HepG2 (cell line): ENCODE results near the gene PPCDC. TPM values are rescaled to one million over a fixed set of nuclear protein-coding genes. Genes with fewer than 3 reads are reported as not detected.

ENCODE experiments used
- ATAC-seq: fragments of 200-7000 bp; cut with Tn5 transposase; 3 replicates; pipeline ENCODE4 v1.9.1; 2020; ENCODE audit warnings: mild to moderate bottlenecking, moderate library complexity
- BruUV-seq: library from RNA; stranded (reverse); fragments of 400-500 nt; replicated peaks from 2 replicates; lab custom pipeline; 2021; lab: Mats Ljungman, UMichigan
- CTCF ChIA-PET: fragments of 300-600 bp; formaldehyde crosslinking; extraction: SDS; loops from one replicate; lab custom pipeline; 2021; ENCODE audit warnings: low total read pairs, inconsistent platforms, low intra/inter-chr PET ratio; lab: Yijun Ruan, JAX
- POLR2A ChIA-PET: fragments of 350-600 bp; sonication (Branson Sonifier 250); formaldehyde crosslinking; loops from one replicate; lab custom pipeline; 2020; ENCODE audit warnings: antibody characterized with exemption, inconsistent platforms; lab: Yijun Ruan, JAX
- DNase-seq: peaks from one replicate; pipeline ENCODE4 v3.0.0-alpha.2; 2015; ENCODE audit warnings: low spot score
- FAIRE-seq: peaks from 3 replicates; lab custom pipeline; 2011; peaks lifted over from hg19 to GRCh38; lab: Jason Lieb, UNC
- H2AFZ ChIP-seq: one replicate; pipeline ENCODE4 v1.6.1; 2011; ENCODE audit warnings: low read length, inconsistent platforms
- H3K27ac ChIP-seq: fragments of 300-600 bp; 3 replicates; pipeline ENCODE4 v1.8.0; 2011; ENCODE audit warnings: mixed run types, mild to moderate bottlenecking, mixed read lengths, low read length, inconsistent platforms; ENCODE audit not compliant: insufficient read depth; ENCODE audit errors: extremely low read length
- H3K27me3 ChIP-seq, 2 experiments: fragments of 200-600 bp in 1 of 2; 2 replicates in 1 of 2; 3 replicates in 1 of 2; pipeline versions ENCODE4 v1.6.0 to v1.8.0; 2011; ENCODE audit warnings: low read length in 2 of 2, mild to moderate bottlenecking in 2 of 2, moderate library complexity in 2 of 2, inconsistent platforms in 1 of 2; ENCODE audit not compliant: insufficient read depth in 2 of 2, control insufficient read depth in 1 of 2
- H3K36me3 ChIP-seq, 2 experiments: fragments of 200-600 bp in 1 of 2; replicated peaks in 1 of 2; 2 replicates in 1 of 2; 3 replicates in 1 of 2; pipeline versions ENCODE4 v1.5.1 to v1.8.0; 2011; ENCODE audit warnings: low read length in 2 of 2, inconsistent platforms in 1 of 2; ENCODE audit not compliant: insufficient read depth in 2 of 2, control insufficient read depth in 1 of 2
- H3K4me1 ChIP-seq: 2 replicates; pipeline ENCODE4 v1.5.1; 2012; ENCODE audit warnings: low read length, inconsistent platforms; ENCODE audit not compliant: insufficient read depth
- H3K4me2 ChIP-seq: 2 replicates; pipeline ENCODE4 v1.6.0; 2011; ENCODE audit warnings: low read depth, low read length, inconsistent platforms
- H3K4me3 ChIP-seq, 3 experiments: fragments of 200-600 bp in 1 of 3; sonication (generic), shearing (Covaris generic) in 1 of 3; replicated peaks in 1 of 3; 2 replicates each; pipeline ENCODE4 v1.5.1; 2011 to 2016; ENCODE audit warnings: low read length in 3 of 3, inconsistent platforms in 2 of 3, low read depth in 2 of 3, mild to moderate bottlenecking in 2 of 3, control low read depth in 1 of 3, mixed read lengths in 1 of 3; ENCODE audit not compliant: insufficient read depth in 1 of 3
- H3K79me2 ChIP-seq: one replicate; pipeline ENCODE4 v1.6.1; 2011; ENCODE audit warnings: low read length, inconsistent platforms; ENCODE audit not compliant: insufficient read depth
- H3K9ac ChIP-seq: 2 replicates; pipeline ENCODE4 v1.6.0; 2011; ENCODE audit warnings: mild to moderate bottlenecking, low read depth, low read length, inconsistent platforms; ENCODE audit not compliant: insufficient read depth
- H3K9me3 ChIP-seq: 2 replicates; pipeline ENCODE4 v1.5.1; 2012; ENCODE audit warnings: mild to moderate bottlenecking, low read length
- H4K20me1 ChIP-seq: 2 replicates; pipeline ENCODE4 v1.6.0; 2011; ENCODE audit warnings: inconsistent platforms, mild to moderate bottlenecking, low read length, moderate library complexity; ENCODE audit not compliant: insufficient read depth
- NFIC ChIP-seq: IDR thresholded peaks from 2 replicates; pipeline ENCODE4 v1.6.1; 2012; ENCODE audit warnings: mild to moderate bottlenecking, low read length, inconsistent platforms
- NFRKB ChIP-seq: fragments of 450-650 bp; IDR thresholded peaks from 2 replicates; pipeline ENCODE4 v1.6.1; 2017
- RBFOX2 ChIP-seq: fragments of 200-400 bp; formaldehyde crosslinking; IDR thresholded peaks from 2 replicates; pipeline ENCODE4 v1.6.1; 2017; ENCODE audit warnings: low read depth, mild to moderate bottlenecking, low read length
- SSRP1 ChIP-seq: IDR thresholded peaks from 2 replicates; pipeline ENCODE4 v1.6.1; 2016; ENCODE audit warnings: control low read depth
- ZFP62 ChIP-seq: sonication (generic); formaldehyde crosslinking; IDR thresholded peaks from 2 replicates; pipeline ENCODE4 v1.4.0; 2020; ENCODE audit warnings: missing genetic modification reagents
- WGBS: methylation state at CpG from one replicate; pipeline ENCODE4 v1.1.6; 2017; ENCODE audit warnings: low lambda C conversion rate; 5-methylcytosine and 5-hydroxymethylcytosine counted together
- in situ Hi-C: cut with HindIII; loops from 2 replicates; pipeline ENCODE4 v1.10.0; 2017; ENCODE audit warnings: low pct_unique_long_range_greater_than_20kb; ENCODE audit not compliant: extremely low pct_ligation_motif_present
- intact Hi-C: fragments of 100-400 bp; cut with micrococcal nuclease; formaldehyde crosslinking; loops from one replicate; pipeline ENCODE4 v1.10.0; 2022; ENCODE audit not compliant: unreplicated experiment
- polyA plus RNA-seq, 8 experiments: library from polyadenylated mRNA; depleted of rRNA in 3 of 8; stranded (reverse) in 7 of 8; unstranded in 1 of 8; fragments of >200 nt; fragmentation: Illumina TruSeq in 4 of 8; extraction: Trizol in 4 of 8; gene quantifications; 2 replicates each; pipeline versions ENCODE4 v1.2.1 to v1.2.3, GENCODE V29; 2011 to 2016; ENCODE audit warnings: low read depth in 4 of 8, missing spikeins in 1 of 8, mixed read lengths in 1 of 8; ENCODE audit not compliant: insufficient read depth in 1 of 8
- total RNA-seq, 5 experiments: library from RNA; depleted of rRNA; stranded (reverse); fragments of >200 nt; fragmentation: Illumina TruSeq; extraction: Trizol; gene quantifications; 2 replicates each; pipeline ENCODE4 v1.2.3, GENCODE V29; 2016; ENCODE audit warnings: low read depth in 1 of 5
- TF ChIP-seq, protein P1 (sequence below): IDR thresholded peaks from 2 replicates; pipeline ENCODE4 v1.6.1; 2012; ENCODE audit warnings: low read length, improper control_type of control experiment
- TF ChIP-seq, protein P2 (sequence below): sonication (generic); formaldehyde crosslinking; IDR thresholded peaks from 2 replicates; pipeline ENCODE4 v1.4.0; 2020; ENCODE audit warnings: missing genetic modification reagents, borderline replicate concordance
- TF ChIP-seq, protein P3 (sequence below): sonication (generic); formaldehyde crosslinking; IDR thresholded peaks from 2 replicates; pipeline ENCODE4 v1.9.0; 2021; ENCODE audit warnings: missing genetic modification reagents, mild to moderate bottlenecking, borderline replicate concordance
- TF ChIP-seq, protein P4 (sequence below): sonication (generic); formaldehyde crosslinking; IDR thresholded peaks from 2 replicates; pipeline ENCODE4 v1.4.0; 2020; ENCODE audit warnings: missing genetic modification reagents

The PPCDC gene
- total and polyA plus RNA-seq, 2 of the 13 experiments (the other 11 are each of a cell fraction or from before 2014, with no cell fraction given) = 12.3 to 12.8 TPM

DNA sequence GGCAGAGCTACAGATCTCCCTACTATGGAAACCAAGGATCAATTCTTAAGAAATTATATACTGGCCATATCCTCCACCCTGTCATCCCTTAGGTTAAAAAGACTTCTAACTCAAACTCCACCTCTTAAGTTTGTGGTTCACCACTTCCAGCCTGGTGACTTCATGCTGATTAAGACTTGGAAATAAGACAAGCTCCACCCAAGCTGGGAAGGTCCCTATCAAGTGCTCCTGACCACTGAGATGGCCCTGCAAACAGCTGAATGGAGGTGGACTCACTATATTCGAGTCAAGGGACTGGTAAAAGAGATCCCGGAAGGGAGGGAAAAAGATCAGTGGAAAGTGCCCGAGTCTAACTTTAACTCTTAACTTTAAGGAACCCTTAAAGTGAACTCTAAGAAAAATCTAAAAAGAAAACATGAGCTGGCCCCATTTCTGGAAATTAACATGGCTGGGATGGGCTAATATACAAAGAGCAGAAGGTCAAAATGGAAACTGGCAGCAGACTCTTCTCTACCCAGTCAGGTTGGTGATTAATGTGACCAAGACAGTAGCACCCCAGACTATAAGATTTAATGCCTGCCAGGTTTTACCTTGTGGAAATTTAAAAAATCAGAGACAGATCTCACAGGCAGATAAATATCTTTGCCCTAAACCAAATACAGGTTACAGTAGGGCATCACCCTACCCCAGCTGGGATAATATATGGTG lies 43.9 kb downstream of the PPCDC start:
- 95% methylated on average over 3 of the region's 3 CpGs for WGBS
- ATAC-seq (no peak), FAIRE-seq (no peak), DNase-seq (no peak)
- BruUV-seq = no TSS peak
- no peak overlapping the region for H3K9ac ChIP-seq
- CTCF ChIA-PET = no interaction called here
- H3K79me2 ChIP-seq = no peaks in the 10 kb centered on the region
- intact Hi-C loops = no loop called here
- no peaks in the 10 kb centered on the region for H3K9me3 ChIP-seq
- no peak overlapping the region for H3K4me2 ChIP-seq
- H3K4me1 ChIP-seq = peaks cover 84% of the 10 kb centered on the region
- H3K27ac ChIP-seq = no peak overlapping the region
- in situ Hi-C loops = no loop called here
- POLR2A ChIA-PET = interaction anchor here (1.3 to 1.4 kb wide), 2 partner anchors 44 to 115 kb away, joined by 3 to 6 read pairs; partner anchors contain the start of gene PPCDC
- no peak overlapping the region for H2AFZ ChIP-seq
- no peaks in the 10 kb centered on the region for H4K20me1 ChIP-seq
- no peak overlapping the region for H3K4me3 ChIP-seq
- no peaks in the 10 kb centered on the region for H3K27me3 ChIP-seq
- no peaks in the 10 kb centered on the region for H3K36me3 ChIP-seq
- TF ChIP-seq, protein P1, sequence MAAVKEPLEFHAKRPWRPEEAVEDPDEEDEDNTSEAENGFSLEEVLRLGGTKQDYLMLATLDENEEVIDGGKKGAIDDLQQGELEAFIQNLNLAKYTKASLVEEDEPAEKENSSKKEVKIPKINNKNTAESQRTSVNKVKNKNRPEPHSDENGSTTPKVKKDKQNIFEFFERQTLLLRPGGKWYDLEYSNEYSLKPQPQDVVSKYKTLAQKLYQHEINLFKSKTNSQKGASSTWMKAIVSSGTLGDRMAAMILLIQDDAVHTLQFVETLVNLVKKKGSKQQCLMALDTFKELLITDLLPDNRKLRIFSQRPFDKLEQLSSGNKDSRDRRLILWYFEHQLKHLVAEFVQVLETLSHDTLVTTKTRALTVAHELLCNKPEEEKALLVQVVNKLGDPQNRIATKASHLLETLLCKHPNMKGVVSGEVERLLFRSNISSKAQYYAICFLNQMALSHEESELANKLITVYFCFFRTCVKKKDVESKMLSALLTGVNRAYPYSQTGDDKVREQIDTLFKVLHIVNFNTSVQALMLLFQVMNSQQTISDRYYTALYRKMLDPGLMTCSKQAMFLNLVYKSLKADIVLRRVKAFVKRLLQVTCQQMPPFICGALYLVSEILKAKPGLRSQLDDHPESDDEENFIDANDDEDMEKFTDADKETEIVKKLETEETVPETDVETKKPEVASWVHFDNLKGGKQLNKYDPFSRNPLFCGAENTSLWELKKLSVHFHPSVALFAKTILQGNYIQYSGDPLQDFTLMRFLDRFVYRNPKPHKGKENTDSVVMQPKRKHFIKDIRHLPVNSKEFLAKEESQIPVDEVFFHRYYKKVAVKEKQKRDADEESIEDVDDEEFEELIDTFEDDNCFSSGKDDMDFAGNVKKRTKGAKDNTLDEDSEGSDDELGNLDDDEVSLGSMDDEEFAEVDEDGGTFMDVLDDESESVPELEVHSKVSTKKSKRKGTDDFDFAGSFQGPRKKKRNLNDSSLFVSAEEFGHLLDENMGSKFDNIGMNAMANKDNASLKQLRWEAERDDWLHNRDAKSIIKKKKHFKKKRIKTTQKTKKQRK = no peak
- no peak for TF ChIP-seq RBFOX2
- no peak for TF ChIP-seq NFIC
- TF ChIP-seq, protein P2, sequence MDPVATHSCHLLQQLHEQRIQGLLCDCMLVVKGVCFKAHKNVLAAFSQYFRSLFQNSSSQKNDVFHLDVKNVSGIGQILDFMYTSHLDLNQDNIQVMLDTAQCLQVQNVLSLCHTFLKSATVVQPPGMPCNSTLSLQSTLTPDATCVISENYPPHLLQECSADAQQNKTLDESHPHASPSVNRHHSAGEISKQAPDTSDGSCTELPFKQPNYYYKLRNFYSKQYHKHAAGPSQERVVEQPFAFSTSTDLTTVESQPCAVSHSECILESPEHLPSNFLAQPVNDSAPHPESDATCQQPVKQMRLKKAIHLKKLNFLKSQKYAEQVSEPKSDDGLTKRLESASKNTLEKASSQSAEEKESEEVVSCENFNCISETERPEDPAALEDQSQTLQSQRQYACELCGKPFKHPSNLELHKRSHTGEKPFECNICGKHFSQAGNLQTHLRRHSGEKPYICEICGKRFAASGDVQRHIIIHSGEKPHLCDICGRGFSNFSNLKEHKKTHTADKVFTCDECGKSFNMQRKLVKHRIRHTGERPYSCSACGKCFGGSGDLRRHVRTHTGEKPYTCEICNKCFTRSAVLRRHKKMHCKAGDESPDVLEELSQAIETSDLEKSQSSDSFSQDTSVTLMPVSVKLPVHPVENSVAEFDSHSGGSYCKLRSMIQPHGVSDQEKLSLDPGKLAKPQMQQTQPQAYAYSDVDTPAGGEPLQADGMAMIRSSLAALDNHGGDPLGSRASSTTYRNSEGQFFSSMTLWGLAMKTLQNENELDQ (CRISPR knock-in tag) = no peak
- TF ChIP-seq NFRKB = no peak
- no peak for TF ChIP-seq SSRP1 (CRISPR knock-in tag)
- TF ChIP-seq ZFP62 (CRISPR knock-in tag) = no peak
- TF ChIP-seq, protein P3, sequence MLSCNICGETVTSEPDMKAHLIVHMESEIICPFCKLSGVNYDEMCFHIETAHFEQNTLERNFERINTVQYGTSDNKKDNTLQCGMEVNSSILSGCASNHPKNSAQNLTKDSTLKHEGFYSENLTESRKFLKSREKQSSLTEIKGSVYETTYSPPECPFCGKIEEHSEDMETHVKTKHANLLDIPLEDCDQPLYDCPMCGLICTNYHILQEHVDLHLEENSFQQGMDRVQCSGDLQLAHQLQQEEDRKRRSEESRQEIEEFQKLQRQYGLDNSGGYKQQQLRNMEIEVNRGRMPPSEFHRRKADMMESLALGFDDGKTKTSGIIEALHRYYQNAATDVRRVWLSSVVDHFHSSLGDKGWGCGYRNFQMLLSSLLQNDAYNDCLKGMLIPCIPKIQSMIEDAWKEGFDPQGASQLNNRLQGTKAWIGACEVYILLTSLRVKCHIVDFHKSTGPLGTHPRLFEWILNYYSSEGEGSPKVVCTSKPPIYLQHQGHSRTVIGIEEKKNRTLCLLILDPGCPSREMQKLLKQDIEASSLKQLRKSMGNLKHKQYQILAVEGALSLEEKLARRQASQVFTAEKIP (CRISPR knock-in tag) = no peak
- TF ChIP-seq, protein P4, sequence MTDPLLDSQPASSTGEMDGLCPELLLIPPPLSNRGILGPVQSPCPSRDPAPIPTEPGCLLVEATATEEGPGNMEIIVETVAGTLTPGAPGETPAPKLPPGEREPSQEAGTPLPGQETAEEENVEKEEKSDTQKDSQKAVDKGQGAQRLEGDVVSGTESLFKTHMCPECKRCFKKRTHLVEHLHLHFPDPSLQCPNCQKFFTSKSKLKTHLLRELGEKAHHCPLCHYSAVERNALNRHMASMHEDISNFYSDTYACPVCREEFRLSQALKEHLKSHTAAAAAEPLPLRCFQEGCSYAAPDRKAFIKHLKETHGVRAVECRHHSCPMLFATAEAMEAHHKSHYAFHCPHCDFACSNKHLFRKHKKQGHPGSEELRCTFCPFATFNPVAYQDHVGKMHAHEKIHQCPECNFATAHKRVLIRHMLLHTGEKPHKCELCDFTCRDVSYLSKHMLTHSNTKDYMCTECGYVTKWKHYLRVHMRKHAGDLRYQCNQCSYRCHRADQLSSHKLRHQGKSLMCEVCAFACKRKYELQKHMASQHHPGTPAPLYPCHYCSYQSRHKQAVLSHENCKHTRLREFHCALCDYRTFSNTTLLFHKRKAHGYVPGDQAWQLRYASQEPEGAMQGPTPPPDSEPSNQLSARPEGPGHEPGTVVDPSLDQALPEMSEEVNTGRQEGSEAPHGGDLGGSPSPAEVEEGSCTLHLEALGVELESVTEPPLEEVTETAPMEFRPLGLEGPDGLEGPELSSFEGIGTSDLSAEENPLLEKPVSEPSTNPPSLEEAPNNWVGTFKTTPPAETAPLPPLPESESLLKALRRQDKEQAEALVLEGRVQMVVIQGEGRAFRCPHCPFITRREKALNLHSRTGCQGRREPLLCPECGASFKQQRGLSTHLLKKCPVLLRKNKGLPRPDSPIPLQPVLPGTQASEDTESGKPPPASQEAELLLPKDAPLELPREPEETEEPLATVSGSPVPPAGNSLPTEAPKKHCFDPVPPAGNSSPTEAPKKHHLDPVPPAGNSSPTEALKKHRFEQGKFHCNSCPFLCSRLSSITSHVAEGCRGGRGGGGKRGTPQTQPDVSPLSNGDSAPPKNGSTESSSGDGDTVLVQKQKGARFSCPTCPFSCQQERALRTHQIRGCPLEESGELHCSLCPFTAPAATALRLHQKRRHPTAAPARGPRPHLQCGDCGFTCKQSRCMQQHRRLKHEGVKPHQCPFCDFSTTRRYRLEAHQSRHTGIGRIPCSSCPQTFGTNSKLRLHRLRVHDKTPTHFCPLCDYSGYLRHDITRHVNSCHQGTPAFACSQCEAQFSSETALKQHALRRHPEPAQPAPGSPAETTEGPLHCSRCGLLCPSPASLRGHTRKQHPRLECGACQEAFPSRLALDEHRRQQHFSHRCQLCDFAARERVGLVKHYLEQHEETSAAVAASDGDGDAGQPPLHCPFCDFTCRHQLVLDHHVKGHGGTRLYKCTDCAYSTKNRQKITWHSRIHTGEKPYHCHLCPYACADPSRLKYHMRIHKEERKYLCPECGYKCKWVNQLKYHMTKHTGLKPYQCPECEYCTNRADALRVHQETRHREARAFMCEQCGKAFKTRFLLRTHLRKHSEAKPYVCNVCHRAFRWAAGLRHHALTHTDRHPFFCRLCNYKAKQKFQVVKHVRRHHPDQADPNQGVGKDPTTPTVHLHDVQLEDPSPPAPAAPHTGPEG (CRISPR knock-in tag) = no peak
